T follicular helper cell (primary cell): ENCODE measurements around the gene TUBG2.

Source experiments
- DNase-seq: peaks from one replicate; pipeline ENCODE4 v3.0.0-alpha.2; 2020; ENCODE audit warnings: low read depth

TUBG2 gene

DNA sequence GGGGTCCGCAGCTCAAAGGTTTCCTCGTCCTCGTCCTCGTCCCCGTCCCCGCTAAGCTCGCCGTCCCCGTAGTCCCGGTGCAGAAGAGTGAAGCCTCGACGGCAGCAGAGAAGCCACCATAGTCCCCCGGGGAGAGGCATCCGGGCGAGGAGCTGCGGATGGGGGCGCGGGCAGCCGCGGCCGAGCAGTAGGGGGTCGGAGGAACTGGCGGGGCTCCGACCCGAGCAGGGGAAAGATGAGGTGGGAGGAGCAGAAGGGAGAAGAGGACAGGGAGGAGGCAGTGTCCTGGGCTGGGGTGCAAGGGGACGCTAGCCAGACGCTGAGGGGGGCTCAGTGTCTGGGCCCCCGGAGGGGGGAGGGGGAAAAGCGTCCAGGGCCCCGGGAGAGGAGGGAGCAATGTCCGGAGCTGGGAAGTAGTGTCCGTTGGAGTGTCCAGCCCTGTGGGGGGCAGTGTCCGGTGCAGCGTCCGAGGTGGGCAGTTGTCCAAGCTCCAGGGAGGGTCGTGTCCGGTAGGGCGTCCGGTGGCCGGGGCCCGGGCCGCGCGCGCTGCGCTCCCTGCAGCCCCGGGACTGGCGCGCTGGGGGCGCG, 17.4 kb downstream of the TUBG2 start, which contains the start of gene PLEKHH3:
PLEKHH3 (minus strand) TSS at position 571 of the 588 bp plus-strand sequence; CDS start at position 140, 431 bp downstream.
- DNase-seq, result no peak

DNA sequence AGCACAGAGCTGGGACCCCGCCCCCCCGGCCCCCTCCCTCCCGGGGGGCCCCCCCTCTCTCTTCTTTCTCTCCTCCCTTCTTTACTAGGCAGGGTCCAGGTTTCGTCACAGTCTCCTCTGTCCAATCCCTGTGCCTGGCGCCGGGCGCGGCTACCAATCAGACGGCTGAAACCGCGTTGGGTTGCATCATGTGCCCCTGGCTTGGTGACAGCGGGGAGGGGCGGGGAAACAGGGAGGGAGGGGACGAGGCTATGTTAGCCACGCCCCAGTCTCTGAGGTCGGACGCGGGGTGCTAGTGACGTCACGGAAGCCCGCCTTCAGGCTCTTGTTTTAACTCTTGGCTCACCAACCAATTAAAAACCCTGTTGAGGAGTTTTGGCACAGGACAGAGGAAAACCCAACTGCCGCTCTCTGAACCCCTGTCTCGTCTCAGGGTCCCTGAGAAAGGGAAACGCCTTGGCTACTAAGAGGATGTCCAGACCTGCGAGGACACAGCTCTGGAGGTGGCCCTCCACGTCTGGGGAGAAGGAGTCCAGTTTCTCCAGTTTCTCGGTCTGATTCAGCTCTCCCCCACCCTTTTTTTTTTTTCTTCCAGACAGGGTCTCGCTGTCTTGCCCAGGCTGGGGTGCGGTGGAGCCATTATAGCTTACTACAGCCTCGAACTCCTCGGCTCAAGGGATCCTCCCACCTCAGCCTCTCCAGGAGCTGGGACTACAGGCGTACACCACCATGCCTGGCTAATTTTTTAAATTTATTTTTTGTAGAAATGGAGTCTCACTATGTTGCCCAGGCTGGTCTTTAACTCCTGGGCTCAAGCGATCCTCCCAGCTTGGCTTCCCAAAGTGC, 18.2 kb downstream of the TUBG2 start:
- peak; percentile 98 for DNase-seq

DNA sequence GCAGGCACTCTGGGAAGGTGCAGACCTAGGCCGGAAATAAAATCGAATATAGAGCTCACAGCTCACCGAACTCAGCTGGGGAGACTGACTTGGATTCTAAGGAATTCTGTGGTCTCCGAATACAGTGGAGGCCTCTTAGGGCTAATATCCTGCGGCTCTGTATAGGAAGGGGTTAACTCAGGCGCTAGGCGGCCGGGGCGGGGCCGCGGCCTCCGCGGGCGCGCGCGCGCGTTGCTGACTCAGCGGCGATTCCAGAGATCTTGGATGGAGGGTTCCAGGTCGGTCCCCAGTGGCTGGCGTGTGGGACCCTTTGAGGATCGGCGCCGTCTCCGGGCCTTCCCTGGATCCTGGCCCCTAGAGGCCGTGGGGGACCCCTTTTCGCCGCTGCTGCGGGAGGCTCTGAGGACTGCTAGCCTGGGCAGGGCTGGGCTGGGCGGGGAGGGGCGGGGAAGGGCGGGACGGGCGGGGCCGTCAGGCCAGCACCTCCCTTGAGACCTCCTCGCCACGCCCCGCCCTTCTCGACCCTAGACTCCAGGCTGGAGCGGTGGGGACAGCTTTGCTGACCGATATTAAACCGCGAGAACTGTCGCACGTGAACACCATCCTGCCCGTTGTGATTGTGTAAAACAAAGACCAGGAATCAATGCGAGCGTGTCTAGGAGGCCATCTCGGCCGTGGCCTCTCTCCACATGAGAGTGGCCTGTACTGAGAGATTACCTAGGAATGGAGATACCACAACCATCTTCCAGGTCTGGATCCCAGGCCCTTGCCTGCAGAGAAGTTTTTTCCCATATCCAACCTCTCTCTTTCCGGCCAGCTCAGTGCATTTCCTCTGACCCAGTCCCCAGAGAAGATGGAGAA, 19.1 kb downstream of the TUBG2 start:
- DNase-seq, result peak; percentile 61

GRCh38 chr17:42678951-42679491, 19.9 kb downstream of the TUBG2 start:
- DNase-seq, result no peak

DNA sequence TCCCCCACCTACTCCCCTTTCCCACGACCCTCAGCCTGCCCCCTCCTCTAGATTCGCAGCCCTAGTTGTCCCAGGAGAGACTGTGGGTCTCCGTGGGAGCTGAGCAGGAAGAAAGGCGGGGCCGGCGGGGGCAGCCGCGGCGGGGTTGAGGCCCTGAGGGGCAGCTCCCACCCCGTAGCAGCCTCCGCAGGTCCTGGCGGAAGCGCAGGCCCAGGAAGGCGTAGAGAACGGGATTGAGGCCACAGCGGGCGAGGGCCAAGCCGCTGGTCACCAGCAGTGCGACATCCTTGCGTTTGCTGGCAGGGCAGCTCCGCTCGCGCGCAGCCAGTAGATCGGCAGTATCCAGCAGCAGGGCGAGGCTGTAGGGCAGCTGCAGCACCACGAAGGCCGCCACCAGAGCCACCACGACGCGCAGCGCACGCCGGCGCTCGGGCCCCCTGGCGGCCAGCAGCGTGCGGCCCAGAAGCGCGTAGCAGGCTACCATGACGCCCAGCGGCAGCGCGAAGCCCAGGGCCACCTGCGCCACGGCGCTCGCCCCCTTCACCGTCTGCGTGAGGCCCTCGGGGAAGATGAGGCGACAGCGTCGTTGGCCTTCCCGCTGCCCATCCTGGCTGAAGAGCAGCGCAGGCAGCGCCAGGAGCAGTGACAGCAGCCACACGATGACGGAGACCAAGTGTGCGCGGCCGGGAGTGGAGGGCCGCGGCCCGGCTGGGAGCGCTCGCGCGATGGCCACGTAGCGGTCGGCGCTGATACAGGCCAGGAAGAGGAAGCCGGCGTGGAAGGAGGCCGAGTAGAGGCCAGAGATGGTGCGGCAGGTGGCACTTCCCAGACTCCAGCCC, 20.6 kb downstream of the TUBG2 start:
- DNase-seq, result peak; percentile 57

DNA sequence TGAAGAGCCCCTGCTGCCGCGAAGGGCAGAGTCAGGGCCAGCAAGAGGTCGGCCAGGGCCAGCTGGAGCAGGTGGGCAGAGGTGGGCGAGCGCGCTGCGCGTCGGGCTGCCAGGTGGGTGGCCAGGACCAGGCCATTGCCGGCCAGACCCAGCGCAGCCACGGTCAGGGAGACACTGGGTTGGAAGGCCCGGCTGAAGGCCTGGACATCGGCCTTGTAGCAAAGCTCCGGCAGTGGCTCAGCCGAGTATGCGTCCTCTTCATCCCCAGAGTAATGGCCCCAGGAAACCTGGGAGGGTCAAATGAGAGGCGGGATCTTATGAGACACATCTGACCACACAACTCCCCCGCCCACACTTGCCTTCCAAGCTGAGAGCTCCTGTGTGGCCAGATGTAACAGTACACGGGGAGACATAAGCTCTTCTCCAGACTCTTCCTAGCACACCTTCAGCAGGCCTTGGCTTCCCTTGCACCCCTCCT, 21.3 kb downstream of the TUBG2 start:
- no peak for DNase-seq

- DNase-seq, result no peak
These were observed 23.1 kb downstream of the TUBG2 start, which contains the start of gene CNTNAP1 for GRCh38 chr17:42681976-42682721. Gene CNTNAP1 (plus strand): TSS chr17:42682531. CDS start chr17:42682830, 299 bp downstream.

GRCh38 chr17:42682722-42683403, 23.8 kb downstream of the TUBG2 start:
- no peak for DNase-seq

GRCh38 chr17:42683407-42684034, 24.4 kb downstream of the TUBG2 start:
- no peak for DNase-seq

GRCh38 chr17:42684929-42685556, 26.0 kb downstream of the TUBG2 start:
- no peak for DNase-seq

DNA sequence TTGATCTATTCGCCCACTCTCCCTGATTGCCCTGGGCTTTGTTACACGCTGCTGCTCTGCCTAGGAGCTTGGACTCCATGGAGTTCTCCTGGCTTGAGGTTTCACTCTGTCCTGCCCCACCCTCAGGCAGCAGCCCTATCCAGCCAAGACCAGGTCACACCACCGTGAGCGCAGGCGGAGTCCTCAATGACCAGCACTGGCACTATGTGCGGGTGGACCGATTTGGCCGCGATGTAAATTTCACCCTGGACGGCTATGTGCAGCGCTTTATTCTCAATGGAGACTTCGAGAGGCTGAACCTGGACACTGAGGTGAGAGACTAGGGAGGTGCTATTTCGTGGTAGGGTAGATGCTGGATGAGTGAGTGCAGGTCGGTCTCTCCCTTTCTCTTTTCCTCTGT, 26.7 kb downstream of the TUBG2 start:
- no peak for DNase-seq

GRCh38 chr17:42686520-42687128, 27.5 kb downstream of the TUBG2 start:
- no peak for DNase-seq

DNA sequence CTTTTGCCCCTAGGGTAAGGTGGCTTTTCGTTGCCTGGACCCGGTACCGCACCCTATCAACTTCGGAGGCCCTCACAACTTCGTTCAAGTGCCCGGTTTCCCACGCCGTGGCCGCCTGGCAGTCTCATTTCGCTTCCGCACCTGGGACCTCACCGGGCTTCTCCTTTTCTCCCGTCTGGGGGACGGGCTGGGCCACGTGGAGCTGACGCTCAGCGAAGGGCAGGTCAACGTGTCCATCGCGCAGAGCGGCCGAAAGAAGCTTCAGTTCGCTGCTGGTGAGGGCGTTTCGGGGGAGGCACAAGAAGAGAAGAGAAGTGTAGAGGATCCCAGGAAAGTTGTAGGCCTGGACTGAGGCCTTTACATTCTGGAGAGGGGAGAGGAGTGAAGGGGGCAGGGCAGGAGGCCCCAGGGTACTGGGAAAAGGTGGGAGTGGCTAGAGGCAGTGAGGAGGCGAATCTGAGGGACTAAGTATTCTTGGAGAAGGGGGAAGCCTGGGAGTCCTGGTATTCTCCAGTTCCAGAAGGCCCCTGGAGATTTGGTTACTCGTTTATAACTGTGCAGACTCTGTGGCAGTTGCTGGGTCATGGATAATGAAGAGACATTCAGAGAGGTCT, 28.7 kb downstream of the TUBG2 start:
- DNase-seq, result no peak

DNA sequence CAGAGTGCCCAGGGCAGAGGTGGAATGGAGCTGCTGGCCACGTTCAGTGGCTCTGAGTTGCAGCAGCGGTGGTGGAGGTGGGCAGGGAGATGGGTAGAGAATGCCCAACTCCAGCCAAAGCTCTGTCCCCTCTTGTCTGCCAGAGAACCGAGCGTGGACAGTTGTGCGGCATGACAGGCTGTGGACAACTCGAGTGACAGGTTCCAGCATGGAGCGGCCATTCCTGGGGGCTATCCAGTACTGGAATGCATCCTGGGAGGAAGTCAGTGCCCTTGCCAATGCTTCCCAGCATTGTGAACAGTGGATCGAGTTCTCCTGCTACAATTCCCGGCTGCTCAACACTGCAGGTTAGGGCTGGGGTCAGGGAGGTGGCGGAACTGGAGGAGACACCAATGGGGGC, 31.5 kb downstream of the TUBG2 start:
- no peak for DNase-seq

DNA sequence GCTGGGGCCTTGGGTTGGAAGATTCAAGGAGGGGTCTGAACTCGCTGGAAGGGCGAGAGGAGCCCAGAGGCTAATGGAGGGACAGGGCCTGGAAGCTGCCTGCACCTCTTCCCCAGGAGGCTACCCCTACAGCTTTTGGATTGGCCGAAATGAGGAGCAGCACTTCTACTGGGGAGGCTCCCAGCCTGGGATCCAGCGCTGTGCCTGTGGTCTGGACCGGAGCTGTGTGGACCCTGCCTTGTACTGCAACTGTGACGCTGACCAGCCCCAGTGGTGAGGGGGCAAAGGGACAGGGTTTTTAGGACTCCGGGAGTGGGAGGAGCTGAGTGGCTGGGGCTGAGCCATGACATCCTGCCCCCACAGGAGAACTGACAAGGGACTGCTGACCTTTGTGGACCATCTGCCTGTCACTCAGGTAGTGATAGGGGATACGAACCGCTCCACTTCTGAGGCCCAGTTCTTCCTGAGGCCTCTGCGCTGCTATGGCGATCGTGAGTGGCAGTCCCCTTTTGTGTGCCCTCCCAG, 32.0 kb downstream of the TUBG2 start:
- no peak for DNase-seq

GRCh38 chr17:42692489-42692888, 33.4 kb downstream of the TUBG2 start:
- no peak for DNase-seq

GRCh38 chr17:42694524-42694923, 35.4 kb downstream of the TUBG2 start:
- no peak for DNase-seq

DNA sequence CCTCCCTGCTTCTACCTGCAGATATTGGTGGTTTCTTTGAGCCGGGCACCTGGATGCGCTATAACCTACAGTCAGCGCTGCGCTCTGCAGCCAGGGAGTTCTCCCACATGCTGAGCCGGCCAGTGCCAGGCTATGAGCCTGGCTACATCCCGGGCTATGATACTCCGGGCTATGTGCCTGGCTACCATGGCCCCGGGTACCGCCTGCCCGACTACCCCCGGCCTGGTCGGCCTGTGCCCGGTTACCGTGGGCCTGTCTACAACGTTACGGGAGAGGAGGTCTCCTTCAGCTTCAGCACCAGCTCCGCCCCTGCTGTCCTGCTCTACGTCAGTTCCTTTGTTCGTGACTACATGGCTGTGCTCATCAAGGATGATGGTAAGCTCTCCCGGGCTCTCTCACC, 36.4 kb downstream of the TUBG2 start:
- DNase-seq, result no peak
